ENCODE measurements around the gene MYO10. TPM values are rescaled to one million over a fixed set of nuclear protein-coding genes. Genes with fewer than 3 reads are reported as not detected.

MYO10 gene
- total RNA-seq, 4 donors from 2014 or later = 21.0 to 29.8 (median 27.3) TPM

DNA sequence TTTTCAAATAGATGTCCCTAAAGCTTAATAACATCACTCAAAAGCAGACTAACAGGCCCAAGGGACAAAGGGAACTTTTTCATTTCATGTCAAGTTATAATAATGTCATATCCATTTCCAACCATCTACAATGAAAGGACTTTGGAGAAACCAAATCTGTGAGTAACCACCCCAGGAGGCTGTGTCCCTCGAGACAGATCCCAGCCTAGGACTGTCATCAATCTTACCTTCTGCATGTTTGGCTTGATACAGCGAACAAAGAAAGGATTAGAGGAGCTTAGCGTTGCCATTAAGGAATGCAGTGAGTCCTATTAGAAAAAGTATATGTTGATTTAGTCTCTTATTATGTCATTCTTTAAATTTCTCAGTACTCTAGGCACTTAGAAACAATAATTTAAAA is 181.5 kb downstream of the MYO10 start:
- TF ChIP-seq POLR2A (IDR thresholded peaks at IDR 0.05) = no peak
- TF ChIP-seq, protein P1, sequence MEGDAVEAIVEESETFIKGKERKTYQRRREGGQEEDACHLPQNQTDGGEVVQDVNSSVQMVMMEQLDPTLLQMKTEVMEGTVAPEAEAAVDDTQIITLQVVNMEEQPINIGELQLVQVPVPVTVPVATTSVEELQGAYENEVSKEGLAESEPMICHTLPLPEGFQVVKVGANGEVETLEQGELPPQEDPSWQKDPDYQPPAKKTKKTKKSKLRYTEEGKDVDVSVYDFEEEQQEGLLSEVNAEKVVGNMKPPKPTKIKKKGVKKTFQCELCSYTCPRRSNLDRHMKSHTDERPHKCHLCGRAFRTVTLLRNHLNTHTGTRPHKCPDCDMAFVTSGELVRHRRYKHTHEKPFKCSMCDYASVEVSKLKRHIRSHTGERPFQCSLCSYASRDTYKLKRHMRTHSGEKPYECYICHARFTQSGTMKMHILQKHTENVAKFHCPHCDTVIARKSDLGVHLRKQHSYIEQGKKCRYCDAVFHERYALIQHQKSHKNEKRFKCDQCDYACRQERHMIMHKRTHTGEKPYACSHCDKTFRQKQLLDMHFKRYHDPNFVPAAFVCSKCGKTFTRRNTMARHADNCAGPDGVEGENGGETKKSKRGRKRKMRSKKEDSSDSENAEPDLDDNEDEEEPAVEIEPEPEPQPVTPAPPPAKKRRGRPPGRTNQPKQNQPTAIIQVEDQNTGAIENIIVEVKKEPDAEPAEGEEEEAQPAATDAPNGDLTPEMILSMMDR (IDR thresholded peaks at IDR 0.05) = no peak
- Histone ChIP-seq H3K9me3 (no peaks in the 10 kb centered on the region), H3K4me3 (no peak overlapping the region), H3K27ac (no peak overlapping the region), H3K27me3 (no peaks in the 10 kb centered on the region), H3K36me3 (peaks cover 0 to 73% (median 0%) of the 10 kb centered on the region in 3 donors), H3K4me1 (peaks cover 0 to 17% (median 0%) of the 10 kb centered on the region in 3 donors)
- 30 to 42% methylated on average over 3 of the region's 3 CpGs for WGBS, 2 donors
- intact Hi-C loops (cut with DNase I) = no loop called here
- no peak for DNase-seq

DNA sequence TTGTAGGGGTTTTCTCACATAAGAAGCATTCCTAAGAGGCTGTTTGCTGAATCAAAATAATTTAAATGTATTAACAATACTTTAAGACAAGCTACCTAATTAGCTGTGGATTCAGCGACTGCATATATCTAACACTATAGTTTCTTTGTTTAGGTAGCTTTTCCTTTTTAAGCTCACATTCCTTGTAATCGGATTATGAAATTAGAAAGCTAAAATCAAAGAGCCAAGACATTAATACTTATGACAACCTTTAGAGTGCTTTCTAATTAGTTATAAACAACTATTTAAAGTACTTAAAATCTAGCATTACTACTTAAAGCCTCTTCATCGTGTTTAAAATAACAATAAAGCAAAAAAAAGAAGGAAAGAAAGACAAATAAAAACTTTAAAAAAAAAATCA is 182.0 kb downstream of the MYO10 start:
- DNase-seq = no peak
- TF ChIP-seq POLR2A (IDR thresholded peaks at IDR 0.05) = no peak
- TF ChIP-seq, protein P1 (IDR thresholded peaks at IDR 0.05) = no peak
- no peak overlapping the region for H3K4me3 ChIP-seq
- H3K27ac ChIP-seq = no peak overlapping the region
- peaks cover 0 to 17% (median 0%) of the 10 kb centered on the region in 3 donors for H3K4me1 ChIP-seq
- 53 to 55% methylated on average over 3 of the region's 3 CpGs for WGBS, 2 donors
- no peaks in the 10 kb centered on the region for H3K27me3 ChIP-seq
- no peaks in the 10 kb centered on the region for H3K9me3 ChIP-seq
- H3K36me3 ChIP-seq = peaks cover 0 to 71% (median 0%) of the 10 kb centered on the region in 3 donors
- intact Hi-C loops (cut with DNase I) = no loop called here

DNA sequence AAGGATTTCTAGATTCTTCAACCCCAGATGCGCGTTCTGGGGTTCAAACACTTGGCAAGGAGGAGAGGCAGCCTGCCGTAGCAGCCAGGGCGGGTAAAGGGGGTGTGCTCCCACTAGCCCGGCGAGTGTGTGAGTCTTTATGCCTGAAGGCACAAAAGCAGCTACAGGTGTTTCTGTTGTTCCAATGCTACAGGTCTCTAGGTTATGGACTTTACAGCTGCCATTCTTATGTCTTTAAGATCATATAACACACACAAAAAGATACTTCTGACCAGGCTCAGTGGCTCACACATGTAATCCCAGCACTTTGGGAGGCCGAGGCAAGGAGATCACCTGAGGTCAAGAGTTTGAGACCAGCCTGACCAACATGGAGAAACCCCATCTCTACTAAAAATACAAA is 185.6 kb downstream of the MYO10 start:
- TF ChIP-seq, protein P1 (IDR thresholded peaks at IDR 0.05) = no peak
- TF ChIP-seq POLR2A (IDR thresholded peaks at IDR 0.05) = no peak
- H3K9me3 ChIP-seq = no peaks in the 10 kb centered on the region
- H3K27ac ChIP-seq = no peak overlapping the region
- no peak for DNase-seq
- 60 to 93% methylated on average over 7 of the region's 7 CpGs for WGBS, 2 donors
- no peak overlapping the region for H3K4me3 ChIP-seq
- H3K4me1 ChIP-seq = peaks cover 0 to 16% (median 0%) of the 10 kb centered on the region in 3 donors
- intact Hi-C loops (cut with DNase I) = no loop called here
- H3K27me3 ChIP-seq = no peaks in the 10 kb centered on the region
- peaks cover 0 to 38% (median 0%) of the 10 kb centered on the region in 3 donors for H3K36me3 ChIP-seq

DNA sequence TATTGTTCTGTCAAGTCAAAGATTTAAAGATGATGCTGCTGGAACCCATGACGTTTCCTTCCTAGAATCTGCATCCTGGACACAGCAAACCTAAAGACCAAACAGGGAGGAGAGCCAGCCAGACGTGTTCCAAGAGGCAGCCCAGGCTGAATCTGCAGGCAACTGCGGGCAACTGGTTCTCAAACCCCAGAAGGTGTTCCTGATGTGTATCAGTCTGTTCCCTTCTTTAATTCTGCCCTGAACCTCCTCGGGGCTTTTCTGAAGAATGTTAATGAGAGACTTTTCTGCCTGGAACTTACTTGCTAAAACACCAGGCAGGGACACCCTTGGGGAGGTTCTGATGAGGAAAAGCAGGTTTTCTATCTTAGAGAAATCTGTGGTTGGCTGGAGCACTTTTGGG is 186.5 kb downstream of the MYO10 start:
- no peaks in the 10 kb centered on the region for H3K9me3 ChIP-seq
- DNase-seq = no peak
- WGBS, 2 donors = 65 to 71% methylated on average over 4 of the region's 4 CpGs
- H3K4me1 ChIP-seq = peaks cover 0 to 7% (median 0%) of the 10 kb centered on the region in 3 donors
- TF ChIP-seq POLR2A (IDR thresholded peaks at IDR 0.05) = no peak
- H3K36me3 ChIP-seq = peaks cover 0 to 36% (median 0%) of the 10 kb centered on the region in 3 donors
- no peak overlapping the region for H3K4me3 ChIP-seq
- no peak overlapping the region for H3K27ac ChIP-seq
- H3K27me3 ChIP-seq = no peaks in the 10 kb centered on the region
- intact Hi-C loops (cut with DNase I) = no loop called here

DNA sequence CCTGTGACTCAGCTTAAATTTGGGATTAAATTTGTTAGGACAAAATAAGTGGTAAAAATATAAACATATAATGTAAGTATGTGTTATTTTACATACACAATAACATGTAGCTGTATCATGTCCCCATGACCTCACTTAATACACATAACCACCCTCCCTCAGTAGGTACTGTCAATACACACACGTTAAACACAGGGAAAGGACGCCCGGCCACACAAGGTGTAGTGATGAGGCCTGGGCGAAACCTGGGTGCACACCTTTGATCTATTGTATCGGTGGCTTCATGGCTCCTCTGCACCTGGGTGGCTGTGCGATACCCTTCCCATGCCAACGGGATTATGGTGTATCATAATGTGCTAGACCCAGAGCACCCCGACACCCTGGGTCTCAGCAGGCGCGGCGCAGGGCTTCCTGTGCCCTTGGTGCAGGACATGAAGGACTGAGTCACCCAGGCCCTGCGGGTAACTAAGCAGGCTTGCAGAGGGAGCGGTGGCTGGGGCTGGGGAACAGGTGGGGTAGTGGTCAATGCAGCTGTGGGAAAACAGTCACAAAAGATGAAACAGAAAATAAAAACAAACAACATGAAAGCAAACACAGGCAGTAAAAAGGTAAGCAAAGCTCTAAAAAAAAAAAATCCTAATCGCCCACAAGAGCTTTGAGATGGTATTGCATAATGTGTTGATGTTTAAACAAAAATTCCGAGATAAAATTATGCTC is 191.8 kb downstream of the MYO10 start:
- H3K4me1 ChIP-seq = peaks cover 0 to 23% (median 2%) of the 10 kb centered on the region in 3 donors
- H3K4me3 ChIP-seq = no peak overlapping the region
- intact Hi-C loops (cut with DNase I) = no loop called here
- TF ChIP-seq, protein P1 (IDR thresholded peaks at IDR 0.05) = no peak
- TF ChIP-seq POLR2A (IDR thresholded peaks at IDR 0.05) = no peak
- DNase-seq = no peak
- H3K27ac ChIP-seq = no peak overlapping the region
- no peaks in the 10 kb centered on the region for H3K27me3 ChIP-seq
- no peaks in the 10 kb centered on the region for H3K9me3 ChIP-seq
- peaks cover 0 to 10% (median 0%) of the 10 kb centered on the region in 3 donors for H3K36me3 ChIP-seq
- 85 to 87% methylated on average over 15 of the region's 15 CpGs for WGBS, 2 donors
